GM19463 (cell line): ENCODE results near the gene PIGS.
"Not testable (repeated sequence)": the region's sequence is repeated elsewhere in the genome, so short reads cannot be mapped to it uniquely, and the experiment has no call there.

Source experiments
- ATAC-seq: cut with Tn5 transposase; IDR thresholded peaks from one replicate; pipeline ENCODE4 v1.9.1; 2021; ENCODE audit warnings: mild to moderate bottlenecking, moderate library complexity; ENCODE audit not compliant: unreplicated experiment

Gene PIGS

GRCh38 chr17:28532050-28532960 lies 39.0 kb downstream of the PIGS start:
- ATAC-seq: no peak

DNA sequence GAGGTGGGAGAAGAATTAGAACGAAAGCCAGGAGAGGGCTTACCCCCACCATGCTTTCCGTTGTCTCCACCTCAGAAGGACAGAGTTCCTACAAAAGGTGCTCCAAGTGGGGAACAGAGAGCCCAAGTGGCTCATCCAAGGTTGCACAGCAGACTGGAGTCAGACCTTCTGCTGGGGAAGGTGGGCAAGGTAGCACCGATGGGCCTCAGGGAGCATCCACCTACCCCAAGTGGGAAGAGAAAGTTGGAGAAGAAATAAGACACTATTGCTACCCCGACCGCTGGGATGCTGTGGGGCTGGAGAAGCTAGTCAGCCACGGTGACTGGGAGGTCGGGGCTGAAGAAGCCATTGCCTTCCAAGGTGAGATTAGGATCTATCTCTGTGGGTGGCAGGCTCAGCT lies 40.4 kb downstream of the PIGS start:
- no peak for ATAC-seq

DNA sequence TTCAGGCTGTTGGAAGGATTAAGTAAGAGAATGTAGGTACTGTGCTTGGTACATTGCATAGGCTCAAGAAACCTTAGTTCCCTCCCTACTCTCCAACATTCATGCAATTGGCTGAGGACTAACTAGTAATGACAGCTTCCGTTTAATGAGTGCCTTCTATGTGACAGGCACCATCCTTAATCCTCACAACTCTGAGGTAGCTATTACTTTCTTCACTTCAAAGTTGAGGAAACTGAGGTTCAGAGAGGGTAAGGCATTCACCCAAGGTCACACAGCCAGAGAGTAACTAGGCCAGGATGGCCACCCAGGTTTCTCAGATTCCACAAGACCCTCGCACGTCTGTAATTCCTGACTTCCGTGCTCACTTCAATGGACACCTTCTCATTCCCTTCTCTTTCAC lies 41.1 kb downstream of the PIGS start:
- no peak for ATAC-seq

GRCh38 chr17:28529013-28529400 lies 42.3 kb downstream of the PIGS start:
- ATAC-seq: no peak

DNA sequence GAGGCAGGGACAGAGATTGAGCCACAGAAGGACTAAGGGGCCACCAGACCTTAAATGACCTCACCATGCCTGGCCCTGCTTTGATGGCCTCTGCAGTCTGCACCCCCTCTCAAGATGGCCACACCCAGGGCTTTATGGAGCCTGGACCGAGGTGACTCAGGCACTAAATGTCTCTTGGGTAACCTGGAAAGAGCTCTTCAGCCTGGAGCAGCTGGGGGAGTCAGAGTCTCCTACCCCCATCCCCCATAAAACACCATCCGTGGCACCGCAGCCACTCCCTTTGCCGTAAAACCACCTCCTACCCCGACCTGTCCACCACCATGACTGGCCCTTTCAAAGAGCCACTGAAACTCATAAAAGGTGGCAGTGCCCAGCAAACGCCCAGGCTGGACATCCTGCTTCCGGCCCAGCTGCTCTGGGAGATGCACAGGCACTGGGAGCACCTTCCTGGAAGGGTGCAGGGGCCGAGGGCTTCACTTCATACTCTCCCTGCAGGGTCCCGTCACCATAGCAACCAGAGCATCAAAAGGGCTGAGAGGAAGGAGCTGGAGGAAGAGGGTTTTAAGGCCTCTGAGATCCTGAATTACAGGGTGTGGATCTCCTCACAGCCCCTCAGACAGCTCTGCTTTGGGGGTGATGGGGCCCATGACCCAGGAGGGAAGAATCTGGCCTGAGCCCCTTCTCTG lies 42.9 kb downstream of the PIGS start:
- no peak for ATAC-seq

DNA sequence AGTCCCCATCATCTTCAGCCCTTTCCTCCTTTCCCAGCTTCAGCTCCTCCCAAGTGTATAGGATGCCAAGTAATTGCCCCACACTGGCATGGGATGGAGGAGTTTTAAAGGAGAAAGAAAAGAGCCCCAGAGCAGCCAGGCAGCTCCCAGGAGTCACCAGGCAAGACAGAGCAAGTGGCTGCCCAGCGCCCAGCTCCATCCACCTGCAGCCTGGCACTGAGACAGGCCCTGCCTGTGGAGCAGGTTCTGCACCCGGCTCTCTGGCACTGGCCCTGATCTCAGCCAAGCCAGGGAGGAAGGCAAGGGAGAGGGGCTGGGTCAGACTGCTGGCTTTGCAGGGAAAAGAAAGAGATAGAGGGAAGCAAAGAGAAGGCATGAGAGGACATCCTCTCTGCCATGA lies 43.5 kb downstream of the PIGS start:
- ATAC-seq: no peak

DNA sequence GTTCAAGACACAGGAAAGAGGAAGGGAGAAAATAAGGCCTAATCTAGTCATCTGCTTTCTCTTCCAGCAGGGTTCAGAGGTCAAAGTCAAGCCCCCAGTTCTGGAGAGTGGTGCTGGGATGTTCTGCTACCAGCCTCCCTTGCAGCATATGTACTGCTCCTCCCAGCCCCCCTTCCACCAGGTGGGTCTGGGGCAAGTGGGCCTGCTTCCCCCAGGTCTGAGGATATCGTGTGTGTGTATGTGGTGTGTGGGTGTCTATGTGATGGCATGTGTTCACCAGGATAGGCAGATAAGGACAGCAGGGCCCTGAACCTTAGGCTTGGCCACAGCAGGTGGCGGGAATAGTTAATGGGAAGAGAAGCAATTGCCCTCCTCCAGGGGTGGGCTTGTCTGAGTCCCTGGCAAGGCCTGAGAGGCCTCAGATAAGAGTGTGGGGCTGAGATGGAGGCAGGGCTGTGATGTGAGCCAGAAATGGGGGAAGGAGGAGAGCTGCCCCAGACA lies 44.1 kb downstream of the PIGS start:
- no peak for ATAC-seq

DNA sequence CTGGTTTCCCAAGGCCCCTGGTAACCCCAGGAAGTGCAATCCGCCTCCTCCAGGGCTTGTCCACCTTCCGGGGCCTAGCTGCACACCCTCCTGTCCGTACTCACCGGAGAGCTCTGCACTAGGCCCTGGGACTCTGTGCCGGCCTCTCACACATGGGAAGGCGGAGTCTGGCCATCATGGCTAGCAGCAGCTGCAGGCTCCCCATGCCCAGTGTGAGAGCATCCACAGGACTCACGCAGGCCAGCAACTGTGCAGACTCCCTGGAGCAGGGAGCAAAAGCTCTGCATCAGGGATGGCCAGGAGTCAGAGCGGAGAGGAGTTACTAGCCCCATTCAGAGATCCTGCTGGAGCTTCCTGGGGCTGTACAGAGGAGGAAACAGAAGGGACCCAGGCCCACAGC lies 44.9 kb downstream of the PIGS start:
- ATAC-seq: no peak

DNA sequence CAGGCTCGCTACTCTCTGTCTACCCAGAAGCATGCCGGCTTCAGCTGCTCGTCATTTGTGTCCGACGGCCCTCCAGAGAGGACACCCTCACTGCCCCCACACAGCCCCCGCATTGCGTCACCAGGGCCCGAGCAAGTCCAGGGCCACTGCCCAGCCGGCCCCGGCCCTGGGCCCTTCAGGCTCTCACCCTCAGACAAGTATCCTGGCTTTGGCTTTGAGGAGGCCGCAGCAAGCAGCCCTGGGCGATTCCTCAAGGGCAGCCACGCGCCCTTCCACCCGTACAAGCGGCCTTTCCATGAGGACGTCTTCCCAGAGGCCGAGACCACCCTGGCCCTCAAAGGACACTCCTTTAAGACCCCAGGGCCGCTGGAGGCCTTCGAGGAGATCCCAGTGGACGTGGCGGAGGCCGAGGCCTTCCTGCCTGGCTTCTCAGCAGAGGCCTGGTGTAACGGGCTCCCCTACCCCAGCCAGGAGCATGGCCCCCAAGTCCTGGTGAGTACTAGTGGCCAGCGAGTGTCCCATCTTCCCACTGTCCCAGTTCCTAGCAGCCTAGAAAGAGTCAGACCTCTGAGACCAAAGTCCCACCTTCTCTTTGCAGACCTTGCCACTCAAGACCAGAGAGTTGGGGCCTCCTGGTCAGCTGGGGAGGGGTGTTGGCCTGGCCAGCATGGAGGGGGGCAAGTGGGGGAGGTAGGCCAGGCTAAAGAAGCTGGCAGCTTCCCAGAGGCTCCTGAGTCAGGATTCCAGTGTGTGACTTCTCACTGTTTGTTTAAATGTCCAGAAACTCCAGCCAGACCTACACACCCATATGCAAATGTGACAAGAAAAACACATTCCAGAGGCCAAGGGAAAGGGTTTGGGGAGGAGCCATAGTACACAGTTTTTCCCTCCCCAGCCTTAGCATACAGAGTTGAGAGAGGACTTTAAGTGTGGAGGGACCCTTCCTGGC lies 46.6 kb downstream of the PIGS start:
- no peak for ATAC-seq

GRCh38 chr17:28523876-28524275 lies 47.4 kb downstream of the PIGS start:
- ATAC-seq: no peak

- no peak for ATAC-seq
These were observed 48.1 kb downstream of the PIGS start for GRCh38 chr17:28523186-28523585.

- not testable (repeated sequence) for ATAC-seq
These were observed 49.0 kb downstream of the PIGS start for GRCh38 chr17:28522281-28522680.

DNA sequence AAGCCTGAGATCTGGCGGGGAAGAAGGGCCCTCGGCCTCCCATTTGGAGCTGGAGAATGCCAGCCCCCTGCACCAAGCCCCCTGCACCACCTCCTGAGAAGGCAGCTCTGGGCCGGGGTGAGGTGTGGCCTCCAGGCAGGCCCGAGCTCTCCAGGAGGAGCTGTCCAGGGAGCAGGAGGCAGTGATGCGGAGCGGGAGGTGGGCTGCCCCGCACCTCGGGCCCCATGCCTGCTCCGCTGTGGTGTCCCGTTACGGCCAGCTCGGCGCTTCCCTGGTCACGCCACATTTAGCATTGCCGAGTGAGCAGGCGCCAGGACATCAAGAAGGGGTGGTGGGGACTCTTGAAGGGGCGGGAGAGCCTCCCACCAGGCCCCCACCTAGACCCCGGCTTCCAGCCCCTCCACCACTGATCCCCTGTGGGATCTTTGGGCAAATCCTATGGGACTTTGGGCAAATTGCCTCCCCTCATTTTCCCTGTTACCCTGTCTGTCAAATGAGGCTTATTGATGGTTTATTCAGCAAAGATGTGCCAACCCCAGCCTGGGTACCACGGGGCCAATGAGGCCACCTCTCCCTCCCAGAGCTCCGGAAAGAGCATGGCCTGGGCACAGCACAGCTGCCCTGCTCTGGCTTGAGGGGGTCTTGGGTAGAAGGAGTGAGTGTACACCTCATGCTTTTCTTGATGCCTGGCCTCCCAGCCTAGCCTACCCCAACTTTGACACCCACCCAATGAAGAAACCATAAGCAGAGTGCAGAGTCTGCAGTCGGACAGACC lies 49.8 kb downstream of the PIGS start:
- ATAC-seq: no peak

DNA sequence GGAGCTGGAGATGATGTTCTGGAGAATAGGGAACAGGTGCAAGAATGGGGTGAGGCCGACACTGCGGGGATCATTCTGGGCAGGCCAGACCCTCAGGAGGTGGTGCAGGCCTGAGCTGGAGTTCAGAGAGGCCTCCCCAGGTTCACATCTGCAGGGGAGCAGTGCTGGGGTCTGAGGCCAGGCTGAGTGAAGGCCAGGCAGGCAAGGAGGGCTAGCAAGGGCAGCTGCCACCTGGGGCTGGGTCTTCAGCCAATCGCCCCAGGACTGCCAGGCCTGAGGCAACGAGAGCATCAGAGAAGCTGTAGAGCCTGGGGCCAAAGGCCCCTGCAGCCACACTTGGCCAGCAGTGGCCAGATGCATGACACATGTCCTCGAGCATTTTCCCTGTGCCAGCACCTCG lies 50.6 kb downstream of the PIGS start:
- no peak for ATAC-seq

DNA sequence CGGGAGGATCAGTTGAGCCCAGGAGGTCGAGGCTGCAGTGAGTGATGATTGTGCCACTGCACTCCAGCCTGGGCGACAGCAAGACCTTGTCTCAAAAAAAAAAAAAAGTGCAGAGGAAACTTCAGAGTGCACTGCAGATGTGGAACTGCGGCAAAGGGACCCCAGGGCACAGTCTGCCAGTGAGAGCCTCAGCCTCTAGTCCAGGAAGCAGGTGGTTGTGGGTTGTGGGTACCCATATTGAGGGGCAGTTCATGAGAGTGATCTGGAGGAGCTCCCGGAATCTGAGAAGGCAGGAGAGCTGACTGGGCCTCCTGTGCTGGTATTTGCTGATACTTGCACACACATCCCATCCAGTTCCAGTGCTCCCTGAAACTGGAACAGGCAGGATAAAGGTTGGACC lies 52.1 kb downstream of the PIGS start:
- no peak for ATAC-seq

DNA sequence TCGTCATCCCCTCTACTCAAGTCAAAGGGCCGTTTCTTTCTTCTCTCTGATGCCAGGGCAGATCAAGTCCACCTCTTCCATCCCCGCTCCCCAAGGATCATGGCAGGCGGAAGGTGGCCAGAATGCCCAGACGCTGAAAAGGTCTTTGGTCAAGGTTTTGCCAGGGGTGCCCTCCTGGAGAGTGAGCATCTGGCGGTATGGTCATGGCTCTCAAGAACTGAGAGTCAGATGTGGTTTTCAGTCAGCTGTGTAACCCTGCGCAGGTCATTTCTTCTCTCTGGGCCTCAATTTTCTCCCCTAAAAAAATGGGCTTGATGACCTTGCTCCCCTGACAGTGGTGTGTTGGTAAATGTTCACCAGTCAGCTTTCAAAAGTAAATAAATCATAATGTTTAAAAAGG lies 52.7 kb downstream of the PIGS start:
- no peak for ATAC-seq

GRCh38 chr17:28518132-28518531 lies 53.2 kb downstream of the PIGS start:
- no peak for ATAC-seq

GRCh38 chr17:28515518-28515917 lies 55.8 kb downstream of the PIGS start:
- no peak for ATAC-seq

- no peak for ATAC-seq
These were observed 56.7 kb downstream of the PIGS start for GRCh38 chr17:28514561-28515002.

DNA sequence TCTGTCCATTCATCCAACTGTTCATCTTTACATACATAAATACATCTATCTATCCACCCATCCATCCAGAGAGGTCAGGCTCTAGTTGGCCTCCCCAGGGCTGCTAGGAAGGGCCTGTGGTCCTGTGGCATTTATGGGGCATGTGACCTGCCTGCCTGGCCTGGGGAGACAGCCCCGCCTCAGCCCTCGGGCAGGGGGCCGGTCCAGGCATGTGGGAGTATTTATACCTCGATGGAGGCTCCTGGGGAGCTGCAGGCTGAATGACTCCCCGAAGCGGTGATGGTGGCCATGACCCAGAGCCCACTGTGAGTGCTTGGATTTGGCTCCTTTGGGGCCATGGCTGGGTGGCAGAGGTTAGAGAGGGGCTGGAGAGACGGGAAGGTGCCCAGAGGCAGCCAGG lies 57.8 kb downstream of the PIGS start:
- ATAC-seq: no peak
